Breast epithelium (tissue), 3 donors: Measurements from ENCODE around the gene TXNDC15.

Experiments
- POLR2A ChIP-seq: fragments of 450-650 bp; IDR thresholded peaks from one replicate; pipeline ENCODE4 v1.6.1; 2016; ENCODE audit warnings: antibody characterized with exemption, mild to moderate bottlenecking, moderate library complexity
- POLR2AphosphoS5 ChIP-seq, 3 donors: sonication (generic); formaldehyde crosslinking; IDR thresholded peaks; one replicate each; pipeline ENCODE4 v1.6.1; 2017; ENCODE audit warnings: antibody characterized with exemption in 3 of 3
- TF ChIP-seq, protein P1 (sequence below), 3 donors: fragments of 450-650 bp; IDR thresholded peaks; one replicate each; pipeline ENCODE4 v1.5.1; 2016 to 2017; ENCODE audit warnings: antibody characterized with exemption in 3 of 3, mild to moderate bottlenecking in 3 of 3, moderate library complexity in 3 of 3

DNA sequence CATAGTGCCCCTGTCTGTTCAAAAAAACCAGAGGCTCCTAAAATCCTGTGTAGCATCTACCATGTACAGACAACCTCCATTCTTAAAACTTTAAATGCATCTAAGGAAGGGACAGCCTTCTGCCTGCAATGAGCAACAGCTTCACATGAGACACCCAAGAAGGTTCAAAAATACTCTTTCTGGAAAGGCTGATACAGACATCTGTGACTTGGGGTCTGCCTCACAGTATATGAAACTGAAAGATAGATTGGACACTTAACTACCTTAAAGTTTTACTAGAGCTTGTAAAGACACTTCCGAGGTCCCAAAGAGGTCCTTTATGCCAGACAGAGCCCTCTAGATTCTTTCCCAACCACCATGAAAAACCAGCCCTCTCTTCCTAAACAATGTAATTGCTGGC lies 65.3 kb downstream of the TXNDC15 start:
- TF ChIP-seq, protein P1, sequence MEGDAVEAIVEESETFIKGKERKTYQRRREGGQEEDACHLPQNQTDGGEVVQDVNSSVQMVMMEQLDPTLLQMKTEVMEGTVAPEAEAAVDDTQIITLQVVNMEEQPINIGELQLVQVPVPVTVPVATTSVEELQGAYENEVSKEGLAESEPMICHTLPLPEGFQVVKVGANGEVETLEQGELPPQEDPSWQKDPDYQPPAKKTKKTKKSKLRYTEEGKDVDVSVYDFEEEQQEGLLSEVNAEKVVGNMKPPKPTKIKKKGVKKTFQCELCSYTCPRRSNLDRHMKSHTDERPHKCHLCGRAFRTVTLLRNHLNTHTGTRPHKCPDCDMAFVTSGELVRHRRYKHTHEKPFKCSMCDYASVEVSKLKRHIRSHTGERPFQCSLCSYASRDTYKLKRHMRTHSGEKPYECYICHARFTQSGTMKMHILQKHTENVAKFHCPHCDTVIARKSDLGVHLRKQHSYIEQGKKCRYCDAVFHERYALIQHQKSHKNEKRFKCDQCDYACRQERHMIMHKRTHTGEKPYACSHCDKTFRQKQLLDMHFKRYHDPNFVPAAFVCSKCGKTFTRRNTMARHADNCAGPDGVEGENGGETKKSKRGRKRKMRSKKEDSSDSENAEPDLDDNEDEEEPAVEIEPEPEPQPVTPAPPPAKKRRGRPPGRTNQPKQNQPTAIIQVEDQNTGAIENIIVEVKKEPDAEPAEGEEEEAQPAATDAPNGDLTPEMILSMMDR (IDR thresholded peaks at IDR 0.05): no peak
- TF ChIP-seq POLR2A (no peak), POLR2AphosphoS5 (IDR thresholded peaks at IDR 0.05) (no peak)
